ENCODE results near the gene TM4SF20. TPM values are rescaled to one million over a fixed set of nuclear protein-coding genes. Genes with fewer than 3 reads are reported as not detected.
"Not testable (repeated sequence)": the region's sequence is repeated elsewhere in the genome, so short reads cannot be mapped to it uniquely, and the experiment has no call there.

TM4SF20 gene
- total RNA-seq, 3 donors from 2014 or later (not counting 1 experiment from before 2014, with no cell fraction given) = not detected

- Histone ChIP-seq H3K4me3 (ENCODE audit: low read length) (no peak overlapping the region), H3K36me3 (ENCODE audit: control insufficient read depth, insufficient read depth, low read length) (no peaks in the 10 kb centered on the region), H3K4me1 (ENCODE audit: control insufficient read depth, insufficient read depth, low read length) (peaks cover 4% of the 10 kb centered on the region), H3K27me3 (ENCODE audit: control insufficient read depth, insufficient read depth, low read length) (no peaks in the 10 kb centered on the region), H3K9me3 (ENCODE audit: control insufficient read depth, insufficient read depth, low read length) (no peaks in the 10 kb centered on the region), H3K27ac (ENCODE audit: low read length) (no peak overlapping the region)
- H3K9me3 Mint-ChIP-seq = no peaks in the 10 kb centered on the region
- no peak overlapping the region for H3K27ac Mint-ChIP-seq
- intact Hi-C loops (cut with micrococcal nuclease) = no loop called here
- TF ChIP-seq CTCF (IDR thresholded peaks at IDR 0.05) = no peak
- WGBS (ENCODE audit: insufficient coverage) = 94% methylated on average over 2 of the region's 6 CpGs
- peaks cover 10 to 20% of the 10 kb centered on the region in 2 donors for H3K27me3 Mint-ChIP-seq (ENCODE audit: low read depth in 2 of 2)
- H3K4me1 Mint-ChIP-seq = no peaks in the 10 kb centered on the region
- no peaks in the 10 kb centered on the region for H3K36me3 Mint-ChIP-seq
- DNase-seq (no peak), ATAC-seq (no peak)
- no peak overlapping the region for H3K4me3 Mint-ChIP-seq
These were observed 7.5 kb upstream of the TM4SF20 start for GRCh38 chr2:227386630-227387029.

- Histone ChIP-seq H3K36me3 (ENCODE audit: control insufficient read depth, insufficient read depth, low read length) (no peaks in the 10 kb centered on the region), H3K9me3 (ENCODE audit: control insufficient read depth, insufficient read depth, low read length) (no peaks in the 10 kb centered on the region), H3K4me3 (ENCODE audit: low read length) (no peak overlapping the region), H3K4me1 (ENCODE audit: control insufficient read depth, insufficient read depth, low read length) (peaks cover 4% of the 10 kb centered on the region), H3K27me3 (ENCODE audit: control insufficient read depth, insufficient read depth, low read length) (no peaks in the 10 kb centered on the region), H3K27ac (ENCODE audit: low read length) (no peak overlapping the region)
- no peak overlapping the region for H3K27ac Mint-ChIP-seq
- ATAC-seq = no peak
- no peaks in the 10 kb centered on the region for H3K36me3 Mint-ChIP-seq
- DNase-seq = no peak
- intact Hi-C loops (cut with micrococcal nuclease) = no loop called here
- H3K27me3 Mint-ChIP-seq (ENCODE audit: low read depth in 2 of 2) = peaks cover 9 to 23% of the 10 kb centered on the region in 2 donors
- WGBS (ENCODE audit: insufficient coverage) = 90% methylated on average over 3 of the region's 3 CpGs
- TF ChIP-seq CTCF (IDR thresholded peaks at IDR 0.05) = no peak
- no peaks in the 10 kb centered on the region for H3K9me3 Mint-ChIP-seq
- no peaks in the 10 kb centered on the region for H3K4me1 Mint-ChIP-seq
- no peak overlapping the region for H3K4me3 Mint-ChIP-seq
These were observed 4.6 kb upstream of the TM4SF20 start for GRCh38 chr2:227383686-227384085.

GRCh38 chr2:227382241-227382835, 3.2 kb upstream of the TM4SF20 start:
- H3K4me3 Mint-ChIP-seq; H3K36me3 Mint-ChIP-seq; H3K27ac Mint-ChIP-seq; intact Hi-C loops (cut with micrococcal nuclease); H3K27me3 ChIP-seq (ENCODE audit: control insufficient read depth, insufficient read depth, low read length); H3K9me3 Mint-ChIP-seq; H3K27ac ChIP-seq (ENCODE audit: low read length); H3K4me1 ChIP-seq (ENCODE audit: control insufficient read depth, insufficient read depth, low read length); H3K9me3 ChIP-seq (ENCODE audit: control insufficient read depth, insufficient read depth, low read length); ATAC-seq; H3K4me3 ChIP-seq (ENCODE audit: low read length); DNase-seq; H3K36me3 ChIP-seq (ENCODE audit: control insufficient read depth, insufficient read depth, low read length); H3K4me1 Mint-ChIP-seq: not testable (repeated sequence)
- 90% methylated on average over 2 of the region's 2 CpGs for WGBS (ENCODE audit: insufficient coverage)
- peaks cover 14 to 25% of the 10 kb centered on the region in 2 donors for H3K27me3 Mint-ChIP-seq (ENCODE audit: low read depth in 2 of 2)

GRCh38 chr2:227378371-227378782, 729 bp downstream of the TM4SF20 start:
- Mint-ChIP-seq H3K4me1 (peaks cover 0 to under 1% of the 10 kb centered on the region in 2 donors), H3K27me3 (ENCODE audit: low read depth in 2 of 2) (peaks cover 12 to 23% of the 10 kb centered on the region in 2 donors)
- 87% methylated on average over 4 of the region's 4 CpGs for whole genome bisulfite sequencing (ENCODE audit: insufficient coverage)

More at GRCh38 chr2:227378371-227378782, 729 bp downstream of the TM4SF20 start:
- Histone ChIP-seq H3K4me3 (ENCODE audit: low read length) (no peak overlapping the region), H3K36me3 (ENCODE audit: control insufficient read depth, insufficient read depth, low read length) (no peaks in the 10 kb centered on the region), H3K27me3 (ENCODE audit: control insufficient read depth, insufficient read depth, low read length) (no peaks in the 10 kb centered on the region), H3K4me1 (ENCODE audit: control insufficient read depth, insufficient read depth, low read length) (no peaks in the 10 kb centered on the region), H3K9me3 (ENCODE audit: control insufficient read depth, insufficient read depth, low read length) (no peaks in the 10 kb centered on the region), H3K27ac (ENCODE audit: low read length) (no peak overlapping the region)
- H3K4me3 Mint-ChIP-seq = no peak overlapping the region
- TF ChIP-seq CTCF (IDR thresholded peaks at IDR 0.05) = no peak
- no peaks in the 10 kb centered on the region for H3K36me3 Mint-ChIP-seq
- no peaks in the 10 kb centered on the region for H3K9me3 Mint-ChIP-seq
- ATAC-seq = no peak
- no peak for DNase-seq
- intact Hi-C loops (cut with micrococcal nuclease) = no loop called here
- no peak overlapping the region for H3K27ac Mint-ChIP-seq

Measured in natural killer cell (primary cell).